Liver (tissue), 9 donors: Measurements from ENCODE around the gene PACRGL. TPM values are rescaled to one million over a fixed set of nuclear protein-coding genes. Genes with fewer than 3 reads are reported as not detected.

Experiments
- DNase-seq: peaks from one replicate; pipeline ENCODE4 v3.0.0-alpha.2; 2017; ENCODE audit warnings: low spot score
- H3K27ac ChIP-seq, 2 donors: one replicate each; pipeline ENCODE4 v1.7.0; 2013; ENCODE audit warnings: inconsistent platforms in 2 of 2, low read length in 2 of 2, control low read depth in 1 of 2, low read depth in 1 of 2, mild to moderate bottlenecking in 1 of 2
- H3K27me3 ChIP-seq, 4 donors: one replicate each; pipeline versions ENCODE4 v1.6.1 to v1.7.0; 2013; ENCODE audit warnings: low read length in 3 of 4, inconsistent platforms in 1 of 4, mild to moderate bottlenecking in 1 of 4, moderate library complexity in 1 of 4; ENCODE audit not compliant: control insufficient read depth in 4 of 4, insufficient read depth in 4 of 4
- H3K36me3 ChIP-seq, 4 donors: one replicate each; pipeline versions ENCODE4 v1.6.1 to v1.7.0; 2013; ENCODE audit warnings: low read length in 3 of 4, mild to moderate bottlenecking in 3 of 4, low read depth in 1 of 4, moderate library complexity in 1 of 4; ENCODE audit not compliant: control insufficient read depth in 4 of 4, insufficient read depth in 3 of 4
- H3K4me1 ChIP-seq, 4 donors: one replicate each; pipeline versions ENCODE4 v1.6.1 to v1.7.0; 2013; ENCODE audit warnings: low read length in 3 of 4, mild to moderate bottlenecking in 3 of 4, moderate library complexity in 1 of 4; ENCODE audit not compliant: control insufficient read depth in 4 of 4, insufficient read depth in 4 of 4
- H3K4me3 ChIP-seq, 3 donors: one replicate each; pipeline versions ENCODE4 v1.6.1 to v1.7.0; 2013; ENCODE audit warnings: low read length in 3 of 3, control low read depth in 1 of 3, low read depth in 1 of 3, mild to moderate bottlenecking in 1 of 3
- H3K9ac ChIP-seq, 2 donors: one replicate each; pipeline ENCODE4 v1.7.0; 2013; ENCODE audit warnings: low read length in 2 of 2, mild to moderate bottlenecking in 2 of 2, moderate library complexity in 2 of 2, control low read depth in 1 of 2, low read depth in 1 of 2
- H3K9me3 ChIP-seq, 4 donors: one replicate each; pipeline versions ENCODE4 v1.6.1 to v1.7.0; 2013; ENCODE audit warnings: low read length in 3 of 4; ENCODE audit not compliant: control insufficient read depth in 4 of 4
- EGR1 ChIP-seq, 2 donors: IDR thresholded peaks; 2 replicates each; pipeline ENCODE4 v1.6.1; 2016 to 2018; ENCODE audit warnings: antibody characterized with exemption in 2 of 2, low read depth in 2 of 2
- FOXA1 ChIP-seq: IDR thresholded peaks from 2 replicates; pipeline ENCODE4 v1.6.1; 2016; ENCODE audit warnings: antibody characterized with exemption
- FOXA2 ChIP-seq: IDR thresholded peaks from 2 replicates; pipeline ENCODE4 v1.6.1; 2016; ENCODE audit warnings: antibody characterized with exemption
- GABPA ChIP-seq, 2 donors: IDR thresholded peaks in 1 of 2; conservative IDR thresholded peaks in 1 of 2; 2 replicates each; pipeline ENCODE4 v1.6.1; 2016; ENCODE audit warnings: antibody characterized with exemption in 2 of 2, mild to moderate bottlenecking in 1 of 2, moderate library complexity in 1 of 2
- HNF4G ChIP-seq: IDR thresholded peaks from 2 replicates; pipeline ENCODE4 v1.6.1; 2016; ENCODE audit warnings: antibody characterized with exemption
- JUND ChIP-seq, 2 donors: IDR thresholded peaks; 2 replicates each; pipeline ENCODE4 v1.6.1; 2016; ENCODE audit warnings: antibody characterized with exemption in 2 of 2
- MAX ChIP-seq: IDR thresholded peaks from 2 replicates; pipeline ENCODE4 v1.6.1; 2016; ENCODE audit warnings: antibody characterized with exemption
- NR2F2 ChIP-seq: IDR thresholded peaks from 2 replicates; pipeline ENCODE4 v1.6.1; 2016; ENCODE audit warnings: antibody characterized with exemption
- RAD21 ChIP-seq, 2 donors: IDR thresholded peaks; 2 replicates each; pipeline ENCODE4 v1.6.1; 2016; ENCODE audit warnings: antibody characterized with exemption in 2 of 2, mild to moderate bottlenecking in 2 of 2
- SP1 ChIP-seq: IDR thresholded peaks from 2 replicates; pipeline ENCODE4 v1.6.1; 2018; ENCODE audit warnings: antibody characterized with exemption, mild to moderate bottlenecking
- WGBS: extraction: QIAGEN DNeasy Blood & Tissue Kit; methylation state at CpG from one replicate; pipeline ENCODE4 v1.1.7; 2013; 5-methylcytosine and 5-hydroxymethylcytosine counted together
- polyA plus RNA-seq, 2 donors: library from polyadenylated mRNA; stranded (reverse) in 1 of 2; unstranded in 1 of 2; fragments of 200-250 nt in 1 of 2; fragments of >200 nt in 1 of 2; fragmentation: Nextera tagmentation in 1 of 2; extraction: Ambion mirVana in 1 of 2; gene quantifications; one replicate each; pipeline versions ENCODE4 v1.2.1 to v1.2.3, GENCODE V29; 2013 to 2015
- total RNA-seq, 2 donors: library from RNA; depleted of rRNA; stranded (reverse); fragments of >200 nt; gene quantifications; one replicate each; pipeline ENCODE4 v1.2.3, GENCODE V29; 2014
- TF ChIP-seq, protein P1 (sequence below): fragments of 150-350 bp; IDR thresholded peaks from 2 replicates; pipeline ENCODE4 v1.5.1; 2017; ENCODE audit warnings: improper control_type of control experiment, low read depth, low read length; ENCODE audit not compliant: missing input control
- TF ChIP-seq, protein P2 (sequence below): IDR thresholded peaks from 2 replicates; pipeline ENCODE4 v1.6.1; 2016; ENCODE audit warnings: antibody characterized with exemption
- TF ChIP-seq, protein P3 (sequence below): IDR thresholded peaks from 2 replicates; pipeline ENCODE4 v1.6.1; 2016; ENCODE audit warnings: antibody characterized with exemption, mild to moderate bottlenecking
- donor health status: healthy.
- donor health status: healthy.
- donor health status: healthy.
- donor health status: healthy.
- donor health status: healthy.

Gene PACRGL
- total and polyA plus RNA-seq, 4 donors: 2.6 to 7.2 (median 4.9) TPM

GRCh38 chr4:20684852-20685763, 15.2 kb upstream of the PACRGL start:
- TF ChIP-seq, protein P1, sequence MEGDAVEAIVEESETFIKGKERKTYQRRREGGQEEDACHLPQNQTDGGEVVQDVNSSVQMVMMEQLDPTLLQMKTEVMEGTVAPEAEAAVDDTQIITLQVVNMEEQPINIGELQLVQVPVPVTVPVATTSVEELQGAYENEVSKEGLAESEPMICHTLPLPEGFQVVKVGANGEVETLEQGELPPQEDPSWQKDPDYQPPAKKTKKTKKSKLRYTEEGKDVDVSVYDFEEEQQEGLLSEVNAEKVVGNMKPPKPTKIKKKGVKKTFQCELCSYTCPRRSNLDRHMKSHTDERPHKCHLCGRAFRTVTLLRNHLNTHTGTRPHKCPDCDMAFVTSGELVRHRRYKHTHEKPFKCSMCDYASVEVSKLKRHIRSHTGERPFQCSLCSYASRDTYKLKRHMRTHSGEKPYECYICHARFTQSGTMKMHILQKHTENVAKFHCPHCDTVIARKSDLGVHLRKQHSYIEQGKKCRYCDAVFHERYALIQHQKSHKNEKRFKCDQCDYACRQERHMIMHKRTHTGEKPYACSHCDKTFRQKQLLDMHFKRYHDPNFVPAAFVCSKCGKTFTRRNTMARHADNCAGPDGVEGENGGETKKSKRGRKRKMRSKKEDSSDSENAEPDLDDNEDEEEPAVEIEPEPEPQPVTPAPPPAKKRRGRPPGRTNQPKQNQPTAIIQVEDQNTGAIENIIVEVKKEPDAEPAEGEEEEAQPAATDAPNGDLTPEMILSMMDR: peak; percentile 48
- TF ChIP-seq RAD21 (IDR thresholded peaks at IDR 0.05) (peak; percentile 87 to 90), SP1 (no peak), EGR1 (IDR thresholded peaks at IDR 0.05; ENCODE audit: low read depth in 2 of 2) (no peak)
- DNase-seq: no peak
- 32% methylated on average over 6 of the region's 6 CpGs for WGBS
- no peaks in the 10 kb centered on the region for H3K36me3 ChIP-seq
- H3K27ac ChIP-seq: no peak overlapping the region
- no peak overlapping the region for H3K9ac ChIP-seq
- no peaks in the 10 kb centered on the region for H3K9me3 ChIP-seq
- H3K27me3 ChIP-seq: peaks cover 0 to 3% (median 2%) of the 10 kb centered on the region in 4 donors
- no peak overlapping the region for H3K4me3 ChIP-seq
- H3K4me1 ChIP-seq: no peaks in the 10 kb centered on the region

DNA sequence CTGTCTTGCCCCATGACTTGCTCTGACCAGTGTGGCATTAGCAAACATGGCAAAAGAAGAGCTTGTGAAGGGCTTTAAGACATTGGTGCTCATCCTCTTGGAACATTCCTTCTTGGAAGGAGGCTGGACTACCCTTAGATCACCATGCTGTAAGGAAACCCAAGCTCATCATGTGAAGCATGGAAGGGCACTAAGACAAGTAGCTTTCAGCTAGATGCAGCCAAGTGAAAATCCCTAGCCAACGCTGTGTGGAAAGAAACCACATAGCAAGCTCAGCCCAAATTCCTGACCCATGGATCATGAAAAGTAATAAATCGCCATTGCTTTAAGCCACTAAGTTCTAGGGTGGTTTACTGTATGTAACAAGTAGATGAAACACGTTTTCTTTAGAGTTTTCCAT, 12.4 kb upstream of the PACRGL start:
- no peaks in the 10 kb centered on the region for H3K4me1 ChIP-seq
- no peaks in the 10 kb centered on the region for H3K36me3 ChIP-seq
- 53% methylated on average over 3 of the region's 3 CpGs for WGBS
- H3K9ac ChIP-seq: no peak overlapping the region
- no peaks in the 10 kb centered on the region for H3K9me3 ChIP-seq
- peaks cover 0 to 3% (median 0%) of the 10 kb centered on the region in 4 donors for H3K27me3 ChIP-seq
- H3K27ac ChIP-seq: no peak overlapping the region
- H3K4me3 ChIP-seq: no peak overlapping the region
- DNase-seq: no peak
- no peak for TF ChIP-seq GABPA (IDR thresholded peaks at IDR 0.05 in 1 of 2, conservative IDR thresholded peaks at IDR 0.05 in 1 of 2)
- no peak for TF ChIP-seq SP1
- TF ChIP-seq JUND (IDR thresholded peaks at IDR 0.05): no peak
- TF ChIP-seq, protein P2, sequence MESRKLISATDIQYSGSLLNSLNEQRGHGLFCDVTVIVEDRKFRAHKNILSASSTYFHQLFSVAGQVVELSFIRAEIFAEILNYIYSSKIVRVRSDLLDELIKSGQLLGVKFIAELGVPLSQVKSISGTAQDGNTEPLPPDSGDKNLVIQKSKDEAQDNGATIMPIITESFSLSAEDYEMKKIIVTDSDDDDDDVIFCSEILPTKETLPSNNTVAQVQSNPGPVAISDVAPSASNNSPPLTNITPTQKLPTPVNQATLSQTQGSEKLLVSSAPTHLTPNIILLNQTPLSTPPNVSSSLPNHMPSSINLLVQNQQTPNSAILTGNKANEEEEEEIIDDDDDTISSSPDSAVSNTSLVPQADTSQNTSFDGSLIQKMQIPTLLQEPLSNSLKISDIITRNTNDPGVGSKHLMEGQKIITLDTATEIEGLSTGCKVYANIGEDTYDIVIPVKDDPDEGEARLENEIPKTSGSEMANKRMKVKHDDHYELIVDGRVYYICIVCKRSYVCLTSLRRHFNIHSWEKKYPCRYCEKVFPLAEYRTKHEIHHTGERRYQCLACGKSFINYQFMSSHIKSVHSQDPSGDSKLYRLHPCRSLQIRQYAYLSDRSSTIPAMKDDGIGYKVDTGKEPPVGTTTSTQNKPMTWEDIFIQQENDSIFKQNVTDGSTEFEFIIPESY: no peak
- TF ChIP-seq EGR1 (IDR thresholded peaks at IDR 0.05; ENCODE audit: low read depth in 2 of 2): no peak
- TF ChIP-seq FOXA1: no peak
- no peak for TF ChIP-seq HNF4G

DNA sequence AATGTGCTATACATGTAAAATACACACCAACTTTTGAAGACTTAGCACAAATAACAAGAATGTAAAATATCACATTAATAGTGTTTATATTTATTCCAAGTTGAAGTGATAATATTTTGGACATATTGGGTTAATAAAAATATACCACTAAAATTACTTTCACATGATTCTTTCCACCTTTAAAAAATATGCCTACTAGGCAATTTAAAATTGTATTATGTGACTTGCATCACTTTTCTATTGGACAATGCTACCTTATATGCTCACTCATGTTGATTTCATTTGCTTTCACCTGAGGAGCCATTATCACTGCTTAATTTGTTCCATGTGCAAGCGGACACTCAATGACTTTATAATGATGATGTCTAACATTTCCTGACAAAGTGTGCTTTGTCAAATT, 3.4 kb upstream of the PACRGL start:
- H3K4me3 ChIP-seq: no peak overlapping the region
- WGBS: 88% methylated on average over 1 of the region's 1 CpG
- peaks cover 2 to 17% (median 14%) of the 10 kb centered on the region in 4 donors for H3K4me1 ChIP-seq
- no peak overlapping the region for H3K27ac ChIP-seq
- H3K36me3 ChIP-seq: no peaks in the 10 kb centered on the region
- no peaks in the 10 kb centered on the region for H3K9me3 ChIP-seq
- no peak for DNase-seq
- no peak overlapping the region for H3K9ac ChIP-seq
- H3K27me3 ChIP-seq: peaks cover 0 to 3% (median 1%) of the 10 kb centered on the region in 4 donors
- TF ChIP-seq MAX (no peak), FOXA2 (no peak), SP1 (no peak), NR2F2 (no peak), RAD21 (IDR thresholded peaks at IDR 0.05) (no peak), GABPA (IDR thresholded peaks at IDR 0.05 in 1 of 2, conservative IDR thresholded peaks at IDR 0.05 in 1 of 2) (no peak)
- TF ChIP-seq, protein P3, sequence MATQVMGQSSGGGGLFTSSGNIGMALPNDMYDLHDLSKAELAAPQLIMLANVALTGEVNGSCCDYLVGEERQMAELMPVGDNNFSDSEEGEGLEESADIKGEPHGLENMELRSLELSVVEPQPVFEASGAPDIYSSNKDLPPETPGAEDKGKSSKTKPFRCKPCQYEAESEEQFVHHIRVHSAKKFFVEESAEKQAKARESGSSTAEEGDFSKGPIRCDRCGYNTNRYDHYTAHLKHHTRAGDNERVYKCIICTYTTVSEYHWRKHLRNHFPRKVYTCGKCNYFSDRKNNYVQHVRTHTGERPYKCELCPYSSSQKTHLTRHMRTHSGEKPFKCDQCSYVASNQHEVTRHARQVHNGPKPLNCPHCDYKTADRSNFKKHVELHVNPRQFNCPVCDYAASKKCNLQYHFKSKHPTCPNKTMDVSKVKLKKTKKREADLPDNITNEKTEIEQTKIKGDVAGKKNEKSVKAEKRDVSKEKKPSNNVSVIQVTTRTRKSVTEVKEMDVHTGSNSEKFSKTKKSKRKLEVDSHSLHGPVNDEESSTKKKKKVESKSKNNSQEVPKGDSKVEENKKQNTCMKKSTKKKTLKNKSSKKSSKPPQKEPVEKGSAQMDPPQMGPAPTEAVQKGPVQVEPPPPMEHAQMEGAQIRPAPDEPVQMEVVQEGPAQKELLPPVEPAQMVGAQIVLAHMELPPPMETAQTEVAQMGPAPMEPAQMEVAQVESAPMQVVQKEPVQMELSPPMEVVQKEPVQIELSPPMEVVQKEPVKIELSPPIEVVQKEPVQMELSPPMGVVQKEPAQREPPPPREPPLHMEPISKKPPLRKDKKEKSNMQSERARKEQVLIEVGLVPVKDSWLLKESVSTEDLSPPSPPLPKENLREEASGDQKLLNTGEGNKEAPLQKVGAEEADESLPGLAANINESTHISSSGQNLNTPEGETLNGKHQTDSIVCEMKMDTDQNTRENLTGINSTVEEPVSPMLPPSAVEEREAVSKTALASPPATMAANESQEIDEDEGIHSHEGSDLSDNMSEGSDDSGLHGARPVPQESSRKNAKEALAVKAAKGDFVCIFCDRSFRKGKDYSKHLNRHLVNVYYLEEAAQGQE: no peak
- TF ChIP-seq, protein P1: no peak
- TF ChIP-seq, protein P2: no peak
